Measurements from ENCODE around the gene UNC13A. TPM values are rescaled to one million over a fixed set of nuclear protein-coding genes. Genes with fewer than 3 reads are reported as not detected.

The UNC13A gene
- total RNA-seq, 4 donors from 2014 or later = 0.16 TPM; not detected in 3

- Histone ChIP-seq H3K27ac (no peak overlapping the region), H3K9me3 (no peaks in the 10 kb centered on the region), H3K27me3 (peaks cover 34% of the 10 kb centered on the region), H3K36me3 (no peaks in the 10 kb centered on the region), H3K4me3 (no peak overlapping the region), H3K4me1 (no peaks in the 10 kb centered on the region)
- 89% methylated on average over 8 of the region's 8 CpGs for WGBS
- no peak for TF ChIP-seq CTCF (IDR thresholded peaks at IDR 0.05)
- no peak for TF ChIP-seq POLR2A (IDR thresholded peaks at IDR 0.05)
- no peak for TF ChIP-seq POLR2AphosphoS5 (IDR thresholded peaks at IDR 0.05)
- TF ChIP-seq EP300 (IDR thresholded peaks at IDR 0.05) = no peak
- no peak for DNase-seq (ENCODE audit: low spot score in 2 of 2)
These were observed 45.5 kb downstream of the UNC13A start for GRCh38 chr19:17642656-17643055.

- WGBS = 69% methylated on average over 1 of the region's 1 CpG
- DNase-seq (ENCODE audit: low spot score in 2 of 2) = no peak
- no peaks in the 10 kb centered on the region for H3K36me3 ChIP-seq
- H3K4me1 ChIP-seq = no peaks in the 10 kb centered on the region
- no peak for TF ChIP-seq POLR2A (IDR thresholded peaks at IDR 0.05)
- TF ChIP-seq CTCF (IDR thresholded peaks at IDR 0.05) = no peak
- no peak for TF ChIP-seq POLR2AphosphoS5 (IDR thresholded peaks at IDR 0.05)
- no peak for TF ChIP-seq EP300 (IDR thresholded peaks at IDR 0.05)
- H3K27ac ChIP-seq = no peak overlapping the region
- H3K9me3 ChIP-seq = no peaks in the 10 kb centered on the region
- H3K4me3 ChIP-seq = no peak overlapping the region
- peaks cover 29% of the 10 kb centered on the region for H3K27me3 ChIP-seq
These were observed 46.3 kb downstream of the UNC13A start for GRCh38 chr19:17641846-17642245.

- Histone ChIP-seq H3K4me1 (no peaks in the 10 kb centered on the region), H3K27me3 (peaks cover 22% of the 10 kb centered on the region), H3K36me3 (no peaks in the 10 kb centered on the region), H3K27ac (no peak overlapping the region), H3K4me3 (no peak overlapping the region), H3K9me3 (no peaks in the 10 kb centered on the region)
- 73% methylated on average over 15 of the region's 15 CpGs for WGBS
- no peak for DNase-seq (ENCODE audit: low spot score in 2 of 2)
- no peak for TF ChIP-seq EP300 (IDR thresholded peaks at IDR 0.05)
These were observed 47.0 kb downstream of the UNC13A start for GRCh38 chr19:17641181-17641580.

- H3K36me3 ChIP-seq = no peaks in the 10 kb centered on the region
- DNase-seq (ENCODE audit: low spot score in 2 of 2) = no peak
- H3K27ac ChIP-seq = no peak overlapping the region
- TF ChIP-seq POLR2AphosphoS5 (IDR thresholded peaks at IDR 0.05) (no peak), CTCF (IDR thresholded peaks at IDR 0.05) (no peak), EP300 (IDR thresholded peaks at IDR 0.05) (no peak), POLR2A (IDR thresholded peaks at IDR 0.05) (no peak)
- no peak overlapping the region for H3K4me3 ChIP-seq
- WGBS = 91% methylated on average over 1 of the region's 1 CpG
- peaks cover 3% of the 10 kb centered on the region for H3K27me3 ChIP-seq
- H3K9me3 ChIP-seq = no peaks in the 10 kb centered on the region
- H3K4me1 ChIP-seq = no peaks in the 10 kb centered on the region
These were observed 54.5 kb downstream of the UNC13A start for GRCh38 chr19:17633700-17634099.

DNA sequence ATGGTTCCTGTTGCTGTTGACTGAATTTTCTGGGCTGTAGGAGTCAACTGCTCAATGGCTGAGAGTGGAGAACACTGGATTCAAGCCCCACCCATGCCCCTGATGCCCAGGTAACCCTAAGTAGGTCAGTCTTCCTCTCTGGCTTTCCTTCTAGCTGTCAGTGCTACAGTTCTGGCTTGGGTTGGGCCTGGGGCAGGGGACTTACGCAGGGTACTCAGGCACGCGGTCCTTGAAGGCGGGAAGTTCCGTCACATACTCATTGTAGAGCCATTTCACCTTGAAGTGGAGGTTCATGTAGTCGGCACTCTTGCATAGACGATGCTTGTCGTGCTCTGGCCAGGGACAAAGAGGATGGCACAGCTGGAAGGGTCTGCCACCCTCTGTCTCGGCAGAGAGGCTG lies 55.6 kb downstream of the UNC13A start:
- H3K4me3 ChIP-seq = no peak overlapping the region
- no peak overlapping the region for H3K27ac ChIP-seq
- no peaks in the 10 kb centered on the region for H3K36me3 ChIP-seq
- H3K9me3 ChIP-seq = no peaks in the 10 kb centered on the region
- TF ChIP-seq CTCF (IDR thresholded peaks at IDR 0.05) = no peak
- no peaks in the 10 kb centered on the region for H3K4me1 ChIP-seq
- H3K27me3 ChIP-seq = no peaks in the 10 kb centered on the region
- 90% methylated on average over 9 of the region's 9 CpGs for WGBS
- no peak for DNase-seq (ENCODE audit: low spot score in 2 of 2)

- H3K4me3 ChIP-seq = no peak overlapping the region
- no peaks in the 10 kb centered on the region for H3K9me3 ChIP-seq
- H3K27ac ChIP-seq = no peak overlapping the region
- WGBS = 84% methylated on average over 2 of the region's 2 CpGs
- no peaks in the 10 kb centered on the region for H3K36me3 ChIP-seq
- no peaks in the 10 kb centered on the region for H3K27me3 ChIP-seq
- TF ChIP-seq EP300 (IDR thresholded peaks at IDR 0.05) (no peak), POLR2AphosphoS5 (IDR thresholded peaks at IDR 0.05) (no peak), POLR2A (IDR thresholded peaks at IDR 0.05) (no peak), CTCF (IDR thresholded peaks at IDR 0.05) (no peak)
- no peaks in the 10 kb centered on the region for H3K4me1 ChIP-seq
- no peak for DNase-seq (ENCODE audit: low spot score in 2 of 2)
These were observed 58.4 kb downstream of the UNC13A start for GRCh38 chr19:17629760-17630159.

All from suprapubic skin (tissue), 4 donors.